ENCODE results near the gene NPTN.
"Not testable (repeated sequence)": the region's sequence is repeated elsewhere in the genome, so short reads cannot be mapped to it uniquely, and the experiment has no call there.

The NPTN gene

DNA sequence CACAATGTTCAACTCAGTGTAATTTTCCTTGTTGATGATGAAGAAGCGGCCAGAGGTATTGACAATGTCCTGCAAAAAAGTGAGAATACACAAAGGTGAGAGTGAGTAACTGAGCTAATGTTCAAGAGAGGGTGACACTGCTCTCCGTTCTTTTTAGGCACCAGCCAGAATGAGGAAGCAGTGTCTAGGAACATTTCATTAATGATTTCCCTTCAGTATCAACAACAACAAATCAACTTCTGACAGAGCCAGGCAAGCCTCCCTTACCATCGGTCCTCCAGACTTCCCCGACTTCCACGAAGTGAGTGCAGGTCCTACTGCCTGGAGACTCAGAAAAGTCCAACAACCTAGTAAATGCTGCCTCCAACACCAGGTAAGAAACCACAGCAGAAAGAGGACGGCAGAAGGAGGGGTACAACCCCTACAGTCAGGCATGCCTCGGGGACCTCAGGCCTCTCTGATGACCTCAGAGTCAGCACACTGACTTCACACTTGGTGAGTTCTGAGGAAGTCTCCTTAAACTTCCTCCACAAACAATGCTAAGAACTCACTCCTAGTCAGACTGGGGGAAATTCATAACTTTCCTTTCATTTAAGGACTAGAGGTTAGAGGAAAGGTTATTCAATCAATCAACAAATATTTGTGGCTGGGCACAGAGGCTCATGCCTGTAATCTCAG is 62.7 kb downstream of the NPTN start:
- DNase-seq, result no peak

GRCh38 chr15:73569361-73569760 is 63.8 kb downstream of the NPTN start:
- DNase-seq, result no peak

DNA sequence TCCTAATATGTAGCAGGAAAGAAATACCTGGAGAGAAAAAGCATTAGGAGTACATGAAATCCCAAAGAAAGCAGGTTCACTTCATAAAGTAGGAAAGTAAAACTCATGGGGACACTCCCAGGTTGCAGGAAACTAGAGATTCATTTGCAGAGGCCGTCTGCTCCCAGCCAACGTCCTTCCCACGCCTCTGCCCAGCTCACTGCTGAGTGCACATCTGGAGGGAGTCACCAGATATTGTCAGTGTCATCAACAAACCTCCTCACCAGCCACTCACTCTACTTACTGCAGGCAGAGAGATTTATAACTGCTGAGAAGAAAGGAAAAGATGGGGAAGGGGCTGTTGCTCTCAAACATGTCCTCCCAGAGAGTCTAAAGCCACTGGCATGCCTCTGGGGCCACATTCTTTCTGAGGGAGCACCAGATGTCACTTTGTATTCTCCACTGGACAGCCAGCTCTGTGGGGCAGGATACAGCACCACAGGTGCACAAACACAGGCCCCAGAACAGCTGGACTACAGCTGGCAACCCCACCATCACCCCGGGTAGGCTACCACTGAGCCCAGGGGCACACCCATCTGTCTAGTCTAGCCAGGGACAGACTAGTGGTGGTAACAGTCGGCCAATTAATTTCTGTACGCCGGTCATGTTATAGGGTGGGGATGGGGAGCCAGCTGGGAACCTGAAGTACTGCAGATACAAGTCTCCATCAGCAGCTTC is 64.5 kb downstream of the NPTN start:
- DNase-seq, result no peak

DNA sequence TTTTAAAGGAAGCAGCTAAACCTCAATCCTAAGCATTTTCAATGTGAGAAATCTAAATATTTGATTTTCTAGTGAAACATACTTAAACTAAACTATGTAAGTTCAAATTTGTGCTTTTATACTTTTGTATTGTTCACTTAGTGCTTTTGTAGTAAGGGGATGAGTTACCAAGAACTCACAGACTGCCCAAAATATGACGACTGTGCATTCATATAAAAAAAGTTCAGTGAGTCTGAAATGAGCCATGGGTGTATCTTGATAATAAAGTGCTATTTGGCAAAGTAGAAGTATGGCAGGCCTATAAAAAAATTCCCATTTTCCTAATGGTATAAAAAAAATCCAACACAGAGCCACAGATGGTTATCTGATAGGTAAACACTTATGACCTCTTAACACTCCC is 66.2 kb downstream of the NPTN start:
- DNase-seq, result no peak

GRCh38 chr15:73564255-73564654 is 68.9 kb downstream of the NPTN start:
- DNase-seq, result peak; percentile 33

DNA sequence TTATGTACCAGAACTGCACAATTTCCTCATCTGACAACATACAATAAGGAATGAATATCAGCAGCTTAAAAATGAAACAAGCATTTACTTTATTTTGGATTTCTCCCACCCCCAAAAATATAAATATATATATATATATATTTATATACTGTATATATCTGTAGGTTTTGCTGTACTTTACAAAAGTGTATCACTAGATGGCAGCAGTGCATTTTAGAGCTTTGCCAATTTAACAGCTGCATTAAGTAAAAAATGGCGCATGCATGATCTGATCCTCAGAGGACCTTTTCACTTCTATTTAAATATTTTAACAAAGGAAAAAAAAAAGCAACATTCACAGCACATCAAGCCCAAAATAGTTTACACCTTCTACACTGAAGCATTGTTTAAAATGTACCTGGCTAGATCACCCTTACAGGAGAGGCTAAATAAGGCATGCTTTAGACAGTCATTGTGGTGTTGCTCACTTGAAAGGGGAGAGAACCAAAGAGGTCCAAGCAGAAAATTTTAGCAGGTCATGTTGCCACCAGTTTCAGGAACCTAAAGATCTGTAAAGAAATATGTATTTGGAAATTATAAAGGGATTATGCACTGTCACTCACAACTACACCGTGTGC is 72.6 kb downstream of the NPTN start:
- peak; percentile 78 for DNase-seq

GRCh38 chr15:73558529-73558928 is 74.7 kb downstream of the NPTN start:
- DNase-seq, result no peak

DNA sequence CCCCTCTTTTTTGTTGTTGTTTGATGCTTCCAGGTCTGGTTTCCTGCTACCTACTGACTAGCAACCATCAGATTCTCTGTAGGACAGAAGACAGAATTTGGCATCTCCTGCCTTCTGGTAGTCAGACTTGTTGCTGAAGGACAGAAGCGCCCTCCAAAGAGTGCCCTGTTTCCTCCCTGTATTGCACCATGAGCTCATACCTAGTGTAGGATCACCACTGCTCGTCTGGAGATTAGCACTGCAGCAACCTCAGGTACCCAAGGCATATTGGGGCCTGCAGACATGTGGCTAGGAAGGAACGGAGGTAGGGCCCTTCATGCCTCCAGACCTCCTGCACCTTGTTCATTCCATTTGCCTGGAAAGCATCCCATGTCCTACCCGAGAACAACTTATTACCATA is 78.1 kb downstream of the NPTN start:
- DNase-seq, result no peak

GRCh38 chr15:73550190-73550589 is 83.0 kb downstream of the NPTN start:
- peak; percentile 7 for DNase-seq

DNA sequence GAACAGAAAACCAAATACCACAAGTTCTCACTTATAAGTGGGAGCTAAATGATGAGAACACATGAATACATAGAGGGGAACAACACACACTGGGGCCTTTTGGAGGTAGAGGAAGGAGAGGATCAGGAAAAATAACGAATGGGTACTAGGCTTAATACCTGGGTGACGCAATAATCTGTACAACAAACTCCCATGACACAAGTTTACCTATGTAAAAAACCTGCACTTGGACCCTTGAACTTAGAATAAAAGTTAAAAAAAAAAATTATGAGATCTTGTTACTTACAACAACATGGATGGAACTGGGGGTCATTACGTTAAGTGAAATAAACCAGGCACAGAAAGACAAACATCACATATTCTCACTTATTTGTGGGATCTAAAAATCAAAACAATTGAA is 84.3 kb downstream of the NPTN start:
- DNase-seq, result not testable (repeated sequence)

- DNase-seq, result no peak
These were observed 91.7 kb downstream of the NPTN start for GRCh38 chr15:73541479-73541878.

- DNase-seq, result no peak
These were observed 93.0 kb downstream of the NPTN start for GRCh38 chr15:73540161-73540560.

GRCh38 chr15:73539212-73540128 is 93.7 kb downstream of the NPTN start:
- DNase-seq, result no peak

GRCh38 chr15:73538563-73539211 is 94.5 kb downstream of the NPTN start:
- no peak for DNase-seq

DNA sequence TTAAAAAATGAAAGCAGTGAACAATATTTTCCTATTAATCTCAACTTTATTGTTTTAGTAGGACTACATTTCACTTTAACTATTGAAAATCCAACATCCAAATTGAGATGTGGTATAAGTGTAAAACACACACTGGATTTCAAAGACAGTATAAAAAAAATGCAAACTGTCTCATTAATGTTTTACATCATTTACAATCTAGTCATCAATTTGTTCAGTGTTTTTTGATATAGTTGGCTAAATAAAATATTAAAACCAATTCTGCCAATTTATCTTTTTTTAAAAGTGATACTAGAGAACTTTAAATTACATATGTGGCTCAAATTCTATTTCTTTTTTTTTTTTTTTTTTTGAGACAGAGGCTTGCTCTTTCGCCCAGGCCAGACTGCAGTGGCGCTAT is 95.1 kb downstream of the NPTN start:
- no peak for DNase-seq

- no peak for DNase-seq
These were observed 102.5 kb downstream of the NPTN start for GRCh38 chr15:73530649-73531048.

DNA sequence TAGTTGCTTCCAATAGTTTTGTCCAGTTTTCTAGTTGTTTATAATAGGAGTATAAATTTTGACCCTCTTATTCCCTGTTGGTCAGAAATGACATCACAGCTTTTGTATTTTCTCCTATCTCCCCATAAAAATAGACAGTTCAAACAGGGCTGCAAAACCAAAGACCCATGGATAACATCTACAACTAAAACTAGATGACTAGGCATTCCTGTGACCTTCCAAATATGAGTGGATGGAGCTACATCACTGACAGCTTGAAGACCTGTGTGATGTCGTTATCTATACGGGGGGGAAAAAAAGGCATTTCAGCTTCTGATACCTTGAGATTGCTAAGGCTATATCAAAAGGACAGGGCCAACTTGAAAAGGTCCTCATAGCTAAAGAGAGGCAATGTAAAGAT is 105.6 kb downstream of the NPTN start:
- no peak for DNase-seq

DNA sequence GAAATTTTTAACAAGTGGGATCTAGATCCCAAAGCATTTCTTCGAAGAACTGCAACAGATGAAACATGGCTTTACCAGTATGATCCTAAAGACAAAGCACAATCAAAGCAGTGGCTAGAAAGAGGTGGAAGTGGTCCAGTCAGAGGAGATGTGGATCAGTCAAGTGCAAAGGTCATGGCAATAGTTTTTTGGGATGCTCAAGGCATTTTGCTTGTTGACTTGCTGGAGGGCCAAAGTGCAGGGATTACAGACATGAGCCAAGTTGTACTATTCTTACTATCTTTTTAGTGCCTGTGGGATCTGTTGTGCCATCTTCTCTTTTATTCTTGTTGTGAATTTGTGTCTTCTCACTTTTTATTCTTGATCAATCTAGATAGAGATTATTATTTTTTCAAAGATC is 108.3 kb downstream of the NPTN start:
- no peak for DNase-seq

DNA sequence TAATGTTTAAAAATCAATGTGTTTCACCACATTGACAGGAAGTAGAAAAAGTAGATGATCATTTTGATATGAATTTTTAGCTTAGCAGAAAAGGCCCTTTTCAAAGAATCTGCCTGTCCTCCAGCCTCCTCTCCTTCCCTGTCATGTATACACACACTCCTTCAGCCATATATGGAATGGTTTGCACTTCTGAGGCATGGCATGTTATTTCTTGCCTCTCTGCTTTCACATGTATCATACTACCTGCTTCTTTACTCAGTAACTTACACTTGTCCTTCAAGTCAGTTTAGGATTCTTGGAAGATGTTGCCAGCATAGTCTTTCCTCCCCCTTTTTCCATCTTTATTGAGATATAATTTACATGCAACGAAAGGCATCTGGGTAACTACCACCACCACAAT is 111.2 kb downstream of the NPTN start:
- DNase-seq, result no peak

- no peak for DNase-seq
These were observed 114.1 kb downstream of the NPTN start for GRCh38 chr15:73518876-73519733.

DNA sequence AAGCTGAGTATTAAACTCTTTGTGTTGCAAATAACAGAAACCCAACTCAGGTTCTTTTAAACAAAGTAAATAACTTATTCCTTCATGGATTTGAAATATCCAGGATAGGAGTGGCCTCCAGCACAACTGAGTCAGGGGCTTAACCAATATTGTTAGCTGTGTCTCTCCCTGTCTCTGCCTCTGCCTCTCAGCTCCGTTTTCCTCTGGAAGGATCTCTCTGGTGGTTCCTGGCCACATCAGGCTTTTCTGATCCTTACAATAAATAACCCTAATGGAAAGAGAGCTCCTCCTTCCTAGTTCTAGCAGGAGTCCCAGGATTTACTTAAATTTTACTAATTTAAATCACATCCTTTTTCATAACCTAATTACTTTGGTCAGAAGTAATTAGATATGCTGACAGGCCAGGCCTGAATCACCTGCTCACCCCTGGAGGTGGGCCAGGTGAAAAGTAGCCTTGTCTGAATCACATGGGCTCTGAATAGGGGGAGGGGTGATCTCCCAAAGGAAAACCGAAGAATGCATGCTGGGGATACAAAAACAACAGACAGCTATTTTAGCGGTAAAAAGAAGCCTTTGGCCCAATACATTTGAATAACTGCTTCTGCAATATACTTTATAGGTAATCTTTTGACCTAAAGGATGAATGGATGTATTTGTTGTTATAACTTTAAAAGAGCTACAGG is 114.9 kb downstream of the NPTN start:
- no peak for DNase-seq
